ENCODE measurements around the gene CLTA.

DNA sequence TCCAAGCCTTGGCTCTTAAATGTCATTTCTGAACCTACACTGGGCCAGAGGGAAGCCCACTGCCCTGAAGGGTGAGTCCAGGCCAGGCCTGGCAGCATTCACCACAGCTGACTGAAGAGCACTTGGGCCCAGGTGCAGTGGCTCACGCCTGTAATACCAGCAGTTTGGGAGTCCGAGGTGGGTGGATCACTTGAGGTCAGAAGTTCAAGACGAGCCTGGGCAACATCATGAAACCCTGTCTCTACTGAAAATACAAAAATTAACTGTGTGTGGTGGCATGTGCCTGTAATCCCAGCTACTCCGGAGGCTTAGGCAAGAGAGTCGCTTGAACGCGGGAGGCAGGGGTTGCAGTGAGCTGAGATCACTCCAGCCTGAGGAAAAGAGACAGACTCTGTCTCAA is 16.4 kb upstream of the CLTA start:
- TF ChIP-seq, protein P1, sequence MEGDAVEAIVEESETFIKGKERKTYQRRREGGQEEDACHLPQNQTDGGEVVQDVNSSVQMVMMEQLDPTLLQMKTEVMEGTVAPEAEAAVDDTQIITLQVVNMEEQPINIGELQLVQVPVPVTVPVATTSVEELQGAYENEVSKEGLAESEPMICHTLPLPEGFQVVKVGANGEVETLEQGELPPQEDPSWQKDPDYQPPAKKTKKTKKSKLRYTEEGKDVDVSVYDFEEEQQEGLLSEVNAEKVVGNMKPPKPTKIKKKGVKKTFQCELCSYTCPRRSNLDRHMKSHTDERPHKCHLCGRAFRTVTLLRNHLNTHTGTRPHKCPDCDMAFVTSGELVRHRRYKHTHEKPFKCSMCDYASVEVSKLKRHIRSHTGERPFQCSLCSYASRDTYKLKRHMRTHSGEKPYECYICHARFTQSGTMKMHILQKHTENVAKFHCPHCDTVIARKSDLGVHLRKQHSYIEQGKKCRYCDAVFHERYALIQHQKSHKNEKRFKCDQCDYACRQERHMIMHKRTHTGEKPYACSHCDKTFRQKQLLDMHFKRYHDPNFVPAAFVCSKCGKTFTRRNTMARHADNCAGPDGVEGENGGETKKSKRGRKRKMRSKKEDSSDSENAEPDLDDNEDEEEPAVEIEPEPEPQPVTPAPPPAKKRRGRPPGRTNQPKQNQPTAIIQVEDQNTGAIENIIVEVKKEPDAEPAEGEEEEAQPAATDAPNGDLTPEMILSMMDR (IDR thresholded peaks at IDR 0.05): no peak
- no peak for TF ChIP-seq POLR2A (IDR thresholded peaks at IDR 0.05)
